Caco-2 (cell line): ENCODE results near the gene DUSP3. TPM values are rescaled to one million over a fixed set of nuclear protein-coding genes. Genes with fewer than 3 reads are reported as not detected.

ENCODE experiments used
- BruUV-seq: library from RNA; stranded (reverse); fragments of 400-500 nt; replicated peaks from 2 replicates; lab custom pipeline; 2021; lab: Mats Ljungman, UMichigan
- CTCF ChIA-PET: fragments of 300-600 bp; sonication (Branson Sonifier 250); formaldehyde crosslinking; loops from one replicate; lab custom pipeline; 2022; ENCODE audit warnings: antibody characterized with exemption; lab: Charles Lee
- POLR2A ChIA-PET: fragments of 300-600 bp; sonication (Branson Sonifier 250); formaldehyde crosslinking; loops from one replicate; lab custom pipeline; 2022; ENCODE audit warnings: antibody characterized with exemption; lab: Charles Lee
- DNase-seq, 2 experiments: peaks; one replicate each; pipeline versions ENCODE4 v3.0.0 to v3.0.0-alpha.2; 2020 to 2022
- H3K27me3 ChIP-seq: replicated peaks from 2 replicates; pipeline ENCODE4 v1.6.0; 2011; ENCODE audit warnings: low read length; ENCODE audit not compliant: control insufficient read depth, insufficient read depth
- H3K36me3 ChIP-seq: 2 replicates; pipeline ENCODE4 v1.5.1; 2011; ENCODE audit warnings: low read length; ENCODE audit not compliant: control insufficient read depth, insufficient read depth
- H3K4me1 ChIP-seq: fragments of 250-450 bp; sonication (Bioruptor Pico); 2 replicates; pipeline ENCODE4 v1.5.1; 2020; ENCODE audit warnings: mild to moderate bottlenecking
- H3K4me3 ChIP-seq: 2 replicates; pipeline ENCODE4 v1.5.1; 2011; ENCODE audit warnings: low read depth, mild to moderate bottlenecking, control low read depth, low read length
- H3K9me3 ChIP-seq: fragments of 250-450 bp; sonication (Bioruptor Pico); 2 replicates; pipeline ENCODE4 v1.5.1; 2020; ENCODE audit warnings: mild to moderate bottlenecking, moderate library complexity
- H3K27ac Mint-ChIP-seq: one replicate; pipeline ENCODE4 v1.8.0; 2022; ENCODE audit warnings: mixed read lengths; ENCODE audit not compliant: unreplicated experiment
- H3K27me3 Mint-ChIP-seq: one replicate; pipeline ENCODE4 v1.8.0; 2022; ENCODE audit warnings: mixed read lengths; ENCODE audit not compliant: insufficient read depth, unreplicated experiment
- H3K36me3 Mint-ChIP-seq: one replicate; pipeline ENCODE4 v1.8.0; 2022; ENCODE audit warnings: mild to moderate bottlenecking, mixed read lengths; ENCODE audit not compliant: insufficient read depth, unreplicated experiment
- H3K4me1 Mint-ChIP-seq: one replicate; pipeline ENCODE4 v1.8.0; 2022; ENCODE audit warnings: low read depth, mixed read lengths; ENCODE audit not compliant: unreplicated experiment
- H3K4me3 Mint-ChIP-seq: one replicate; pipeline ENCODE4 v1.8.0; 2022; ENCODE audit warnings: mild to moderate bottlenecking, moderate library complexity, mixed read lengths; ENCODE audit not compliant: unreplicated experiment
- H3K9me3 Mint-ChIP-seq: one replicate; pipeline ENCODE4 v1.8.0; 2022; ENCODE audit warnings: mixed read lengths; ENCODE audit not compliant: unreplicated experiment
- CTCF ChIP-seq, 2 experiments: fragments of 200-600 bp in 1 of 2; IDR thresholded peaks; 1 replicate in 1 of 2; 2 replicates in 1 of 2; pipeline versions ENCODE4 v1.5.1 to v1.8.0; 2011 to 2022; ENCODE audit warnings: antibody characterized with exemption in 1 of 2, control low read depth in 1 of 2, inconsistent platforms in 1 of 2, low read depth in 1 of 2, low read length in 1 of 2, mild to moderate bottlenecking in 1 of 2, moderate library complexity in 1 of 2; ENCODE audit not compliant: insufficient read depth in 1 of 2, severe bottlenecking in 1 of 2, unreplicated experiment in 1 of 2
- intact Hi-C: fragments of 100-400 bp; cut with micrococcal nuclease; formaldehyde crosslinking; loops from one replicate; pipeline ENCODE4 v1.10.0; 2022; ENCODE audit not compliant: unreplicated experiment
- total RNA-seq: library from RNA; stranded (reverse); gene quantifications from 2 replicates; pipeline ENCODE4 v1.2.3, GENCODE V29; 2022

DUSP3 gene
- total RNA-seq, 1 experiment from 2014 or later = 86.3 TPM

DNA sequence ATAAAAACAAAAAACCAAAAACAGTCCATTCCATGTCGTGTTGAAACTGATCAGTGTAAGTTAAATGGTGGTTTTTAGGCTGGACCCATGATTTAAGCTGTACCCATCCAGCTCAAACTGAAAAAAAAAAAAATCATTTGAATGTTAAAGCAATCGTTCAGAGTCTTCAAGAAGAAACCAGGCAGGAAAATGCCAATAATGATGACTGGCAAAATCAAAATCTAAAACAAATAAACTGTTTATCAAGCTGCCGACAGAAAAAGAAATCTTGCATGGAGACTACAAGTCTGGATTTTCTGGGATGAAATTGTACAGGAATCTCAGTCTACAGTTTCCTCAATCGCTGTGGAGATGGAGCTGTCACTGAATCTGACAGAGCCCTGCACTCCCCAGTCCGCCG is 60.9 kb downstream of the DUSP3 start:
- no peak for DNase-seq
- H3K4me3 Mint-ChIP-seq = no peak overlapping the region
- intact Hi-C loops = no loop called here
- peaks cover 6% of the 10 kb centered on the region for H3K27me3 Mint-ChIP-seq
- H3K27me3 ChIP-seq = no peaks in the 10 kb centered on the region
- no peak overlapping the region for H3K27ac Mint-ChIP-seq
- H3K9me3 ChIP-seq = no peaks in the 10 kb centered on the region
- ChIA-PET POLR2A (interaction anchor here (0.6 kb wide), 1 partner anchor 69 kb away, joined by 3 read pairs; no protein-coding TSS in a partner anchor), CTCF (no interaction called here)
- no peaks in the 10 kb centered on the region for H3K9me3 Mint-ChIP-seq
- H3K36me3 ChIP-seq = no peaks in the 10 kb centered on the region
- H3K4me3 ChIP-seq = no peak overlapping the region
- no TSS peak for BruUV-seq
- no peak for TF ChIP-seq CTCF (IDR thresholded peaks at IDR 0.05; ENCODE audit: insufficient read depth in 1 of 2, low read depth in 1 of 2, low read length in 1 of 2, severe bottlenecking in 1 of 2, unreplicated experiment in 1 of 2)
- H3K4me1 Mint-ChIP-seq = peaks cover 42% of the 10 kb centered on the region
- H3K4me1 ChIP-seq = peaks cover 9% of the 10 kb centered on the region; the same call in 1 of the 2 replicates
- peaks cover 7% of the 10 kb centered on the region for H3K36me3 Mint-ChIP-seq

Other genes with a start within 250 kb of the DUSP3 start
- gene ETV4, start 232.6 kb downstream of the DUSP3 start, total RNA-seq = 37.8 and 48.5 TPM in 2 replicates
- 0.72 and 1.7 TPM in 2 replicates for gene MEOX1, start 117.1 kb downstream of the DUSP3 start, total RNA-seq
- not detected in 2 replicates for gene SOST, start 20.2 kb downstream of the DUSP3 start, total RNA-seq
- 0.18 TPM in 1 of 2 replicates, not detected in the other for gene CFAP97D1, start 1.5 kb upstream of the DUSP3 start, total RNA-seq
- gene MPP3, start 54.2 kb upstream of the DUSP3 start, total RNA-seq = 7.9 and 8.3 TPM in 2 replicates
- gene CD300LG, start 68.2 kb upstream of the DUSP3 start, total RNA-seq = not detected in 2 replicates
- 5.2 and 5.6 TPM in 2 replicates for gene MPP2, start 128.6 kb upstream of the DUSP3 start, total RNA-seq
- gene PPY, start 163.5 kb upstream of the DUSP3 start, total RNA-seq = not detected in 2 replicates
- not detected in 2 replicates for gene PYY, start 175.0 kb upstream of the DUSP3 start, total RNA-seq
- 0.42 and 0.50 TPM in 2 replicates for gene NAGS, start 225.6 kb upstream of the DUSP3 start, total RNA-seq
- gene TMEM101, start 236.0 kb upstream of the DUSP3 start, total RNA-seq = 41.7 and 43.5 TPM in 2 replicates